Left kidney (tissue), 8 donors: Measurements from ENCODE around the gene ATR. TPM values are rescaled to one million over a fixed set of nuclear protein-coding genes. Genes with fewer than 3 reads are reported as not detected.
"Not testable (repeated sequence)": the region's sequence is repeated elsewhere in the genome, so short reads cannot be mapped to it uniquely, and the experiment has no call there.

ENCODE experiments used
- DNase-seq: peaks from one replicate; pipeline ENCODE4 v3.0.0-alpha.2; 2013
- long read RNA-seq, 8 donors: transcript quantifications; one replicate each; lab custom pipeline, GENCODE V29; 2026
- polyA plus RNA-seq: library from polyadenylated mRNA; unstranded; fragments of 120-200 nt; gene quantifications from one replicate; pipeline ENCODE4 v1.2.1, GENCODE V29; 2013; ENCODE audit not compliant: insufficient read length

The ATR gene
- polyA plus RNA-seq: 40.0 TPM
- long read RNA-seq, donor 1, partial matches to known transcripts: 5 of 5 reads
- long read RNA-seq, donor 1, other reads (novel, unspliced or antisense): 0 of 5 reads
- long read RNA-seq, donor 2: 0 reads
- long read RNA-seq, donor 3, partial matches to known transcripts: 10 of 10 reads
- long read RNA-seq, donor 3, other reads (novel, unspliced or antisense): 0 of 10 reads
- long read RNA-seq, donor 4: 0 reads
- long read RNA-seq, donor 5, partial matches to known transcripts: 11 of 12 reads
- long read RNA-seq, donor 5, other reads (novel, unspliced or antisense): 0 of 12 reads
- long read RNA-seq, donor 6: 0 reads
- long read RNA-seq, donor 7, partial matches to known transcripts: 20 of 20 reads
- long read RNA-seq, donor 7, other reads (novel, unspliced or antisense): 0 of 20 reads
- long read RNA-seq, donor 8: 0 reads

- peak; percentile 96 for DNase-seq
These were observed at the start of gene ATR for GRCh38 chr3:142578329-142579223. Gene ATR, minus strand, starts transcription at chr3:142578733. Its CDS starts 29 bp downstream, at chr3:142578704.

- no peak for DNase-seq
These were observed 48.4 kb upstream of the ATR start for GRCh38 chr3:142626971-142627370.

GRCh38 chr3:142625153-142625440 is 46.6 kb upstream of the ATR start:
- DNase-seq: no peak

- no peak for DNase-seq
These were observed 46.0 kb upstream of the ATR start for GRCh38 chr3:142624341-142625152.

GRCh38 chr3:142623194-142623593 is 44.7 kb upstream of the ATR start:
- DNase-seq: no peak

GRCh38 chr3:142622405-142622804 is 43.9 kb upstream of the ATR start:
- no peak for DNase-seq

GRCh38 chr3:142618917-142619461 is 40.5 kb upstream of the ATR start:
- DNase-seq: no peak

- no peak for DNase-seq
These were observed 36.6 kb upstream of the ATR start for GRCh38 chr3:142615171-142615570.

- DNase-seq: no peak
These were observed 35.6 kb upstream of the ATR start for GRCh38 chr3:142614059-142614626.

GRCh38 chr3:142613491-142613890 is 35.0 kb upstream of the ATR start:
- no peak for DNase-seq

GRCh38 chr3:142611206-142611605 is 32.7 kb upstream of the ATR start:
- no peak for DNase-seq

- DNase-seq: no peak
These were observed 30.6 kb upstream of the ATR start for GRCh38 chr3:142609136-142609535.

- no peak for DNase-seq
These were observed 30.1 kb upstream of the ATR start for GRCh38 chr3:142608631-142609030.

GRCh38 chr3:142604940-142605339 is 26.4 kb upstream of the ATR start:
- no peak for DNase-seq

- DNase-seq: not testable (repeated sequence)
These were observed 24.8 kb upstream of the ATR start for GRCh38 chr3:142603386-142603705.

GRCh38 chr3:142602619-142603385 is 24.3 kb upstream of the ATR start:
- no peak for DNase-seq

GRCh38 chr3:142601713-142602112 is 23.2 kb upstream of the ATR start:
- no peak for DNase-seq

GRCh38 chr3:142597906-142598305 is 19.4 kb upstream of the ATR start:
- DNase-seq: no peak

- no peak for DNase-seq
These were observed 18.2 kb upstream of the ATR start for GRCh38 chr3:142596726-142597088.

- peak; percentile 87 for DNase-seq
These were observed 17.6 kb upstream of the ATR start, which contains the start of gene PLS1 for GRCh38 chr3:142595951-142596725. Gene PLS1, plus strand, starts transcription at chr3:142596393. Its CDS starts 67,845 bp downstream, at chr3:142664238.
